ENCODE measurements around the gene FBXW5.

The FBXW5 gene

GRCh38 chr9:136945333-136946227 is 1.0 kb upstream of the FBXW5 start:
- H3K27me3 ChIP-seq (ENCODE audit: insufficient read depth, insufficient read length) = no peaks in the 10 kb centered on the region
- no peak for DNase-seq (ENCODE audit: low read depth, low spot score)
- H3K9me3 ChIP-seq (ENCODE audit: insufficient read depth, low read length) = no peaks in the 10 kb centered on the region
- no peak overlapping the region for H3K9ac ChIP-seq (ENCODE audit: insufficient read length, low read depth)
- H3K36me3 ChIP-seq (ENCODE audit: insufficient read depth, insufficient read length, low read length) = peaks cover 29% of the 10 kb centered on the region
- peaks cover 29% of the 10 kb centered on the region for H3K4me1 ChIP-seq (ENCODE audit: insufficient read depth, insufficient read length)
- H3K4me3 ChIP-seq (ENCODE audit: insufficient read length, low read depth) = no peak overlapping the region
- no peak for TF ChIP-seq SUZ12 (IDR thresholded peaks at IDR 0.05; ENCODE audit: extremely low read depth, insufficient read depth, insufficient read length)
- no peak for TF ChIP-seq YY1 (IDR thresholded peaks at IDR 0.05; ENCODE audit: insufficient read depth, insufficient read length)
- no peak for TF ChIP-seq ZNF274 (IDR thresholded peaks at IDR 0.05; ENCODE audit: low read depth, low read length)

- H3K9me3 ChIP-seq (ENCODE audit: insufficient read depth, low read length) = no peaks in the 10 kb centered on the region
- H3K9ac ChIP-seq (ENCODE audit: insufficient read length, low read depth) = peak overlapping the region; percentile 96
- no peak for DNase-seq (ENCODE audit: low read depth, low spot score)
- peak overlapping the region; percentile 91 for H3K4me3 ChIP-seq (ENCODE audit: insufficient read length, low read depth)
- peaks cover 31% of the 10 kb centered on the region for H3K4me1 ChIP-seq (ENCODE audit: insufficient read depth, insufficient read length)
- TF ChIP-seq ZNF274 (IDR thresholded peaks at IDR 0.05; ENCODE audit: low read depth, low read length) (no peak), YY1 (IDR thresholded peaks at IDR 0.05; ENCODE audit: insufficient read depth, insufficient read length) (no peak)
- no peaks in the 10 kb centered on the region for H3K27me3 ChIP-seq (ENCODE audit: insufficient read depth, insufficient read length)
- peaks cover 44% of the 10 kb centered on the region for H3K36me3 ChIP-seq (ENCODE audit: insufficient read depth, insufficient read length, low read length)
Measured at GRCh38 chr9:136944212-136944518, 373 bp downstream of the FBXW5 start.

- TF ChIP-seq YY1 (IDR thresholded peaks at IDR 0.05; ENCODE audit: insufficient read depth, insufficient read length) (no peak), SUZ12 (IDR thresholded peaks at IDR 0.05; ENCODE audit: extremely low read depth, insufficient read depth, insufficient read length) (no peak), ZNF274 (IDR thresholded peaks at IDR 0.05; ENCODE audit: low read depth, low read length) (no peak)
- Histone ChIP-seq H3K9me3 (ENCODE audit: insufficient read depth, low read length) (no peaks in the 10 kb centered on the region), H3K36me3 (ENCODE audit: insufficient read depth, insufficient read length, low read length) (peaks cover 47% of the 10 kb centered on the region), H3K9ac (ENCODE audit: insufficient read length, low read depth) (peak overlapping the region; percentile 96), H3K4me1 (ENCODE audit: insufficient read depth, insufficient read length) (peaks cover 32% of the 10 kb centered on the region), H3K27me3 (ENCODE audit: insufficient read depth, insufficient read length) (no peaks in the 10 kb centered on the region), H3K4me3 (ENCODE audit: insufficient read length, low read depth) (peak overlapping the region; percentile 91)
- DNase-seq (ENCODE audit: low read depth, low spot score) = no peak
Measured at GRCh38 chr9:136943291-136944211, 987 bp downstream of the FBXW5 start.

- Histone ChIP-seq H3K36me3 (ENCODE audit: insufficient read depth, insufficient read length, low read length) (peaks cover 50% of the 10 kb centered on the region), H3K4me3 (ENCODE audit: insufficient read length, low read depth) (no peak overlapping the region), H3K9ac (ENCODE audit: insufficient read length, low read depth) (peak overlapping the region; percentile 66), H3K4me1 (ENCODE audit: insufficient read depth, insufficient read length) (peaks cover 31% of the 10 kb centered on the region), H3K27me3 (ENCODE audit: insufficient read depth, insufficient read length) (no peaks in the 10 kb centered on the region), H3K9me3 (ENCODE audit: insufficient read depth, low read length) (no peaks in the 10 kb centered on the region)
- no peak for DNase-seq (ENCODE audit: low read depth, low spot score)
- TF ChIP-seq SUZ12 (IDR thresholded peaks at IDR 0.05; ENCODE audit: extremely low read depth, insufficient read depth, insufficient read length) = no peak
- TF ChIP-seq ZNF274 (IDR thresholded peaks at IDR 0.05; ENCODE audit: low read depth, low read length) = no peak
- TF ChIP-seq YY1 (IDR thresholded peaks at IDR 0.05; ENCODE audit: insufficient read depth, insufficient read length) = no peak
Measured at GRCh38 chr9:136942881-136943230, 1.7 kb downstream of the FBXW5 start.

- Histone ChIP-seq H3K9me3 (ENCODE audit: insufficient read depth, low read length) (no peaks in the 10 kb centered on the region), H3K4me3 (ENCODE audit: insufficient read length, low read depth) (no peak overlapping the region), H3K4me1 (ENCODE audit: insufficient read depth, insufficient read length) (peaks cover 33% of the 10 kb centered on the region), H3K36me3 (ENCODE audit: insufficient read depth, insufficient read length, low read length) (peaks cover 55% of the 10 kb centered on the region), H3K27me3 (ENCODE audit: insufficient read depth, insufficient read length) (no peaks in the 10 kb centered on the region), H3K9ac (ENCODE audit: insufficient read length, low read depth) (no peak overlapping the region)
- no peak for DNase-seq (ENCODE audit: low read depth, low spot score)
- no peak for TF ChIP-seq YY1 (IDR thresholded peaks at IDR 0.05; ENCODE audit: insufficient read depth, insufficient read length)
- no peak for TF ChIP-seq ZNF274 (IDR thresholded peaks at IDR 0.05; ENCODE audit: low read depth, low read length)
- no peak for TF ChIP-seq SUZ12 (IDR thresholded peaks at IDR 0.05; ENCODE audit: extremely low read depth, insufficient read depth, insufficient read length)
Measured at GRCh38 chr9:136942112-136942880, 2.2 kb downstream of the FBXW5 start.

GRCh38 chr9:136941231-136942111 is 3.1 kb downstream of the FBXW5 start:
- no peak overlapping the region for H3K4me3 ChIP-seq (ENCODE audit: insufficient read length, low read depth)
- H3K9me3 ChIP-seq (ENCODE audit: insufficient read depth, low read length) = no peaks in the 10 kb centered on the region
- H3K9ac ChIP-seq (ENCODE audit: insufficient read length, low read depth) = no peak overlapping the region
- no peak for DNase-seq (ENCODE audit: low read depth, low spot score)
- TF ChIP-seq SUZ12 (IDR thresholded peaks at IDR 0.05; ENCODE audit: extremely low read depth, insufficient read depth, insufficient read length) = no peak
- TF ChIP-seq YY1 (IDR thresholded peaks at IDR 0.05; ENCODE audit: insufficient read depth, insufficient read length) = no peak
- no peak for TF ChIP-seq ZNF274 (IDR thresholded peaks at IDR 0.05; ENCODE audit: low read depth, low read length)
- no peaks in the 10 kb centered on the region for H3K27me3 ChIP-seq (ENCODE audit: insufficient read depth, insufficient read length)
- peaks cover 30% of the 10 kb centered on the region for H3K4me1 ChIP-seq (ENCODE audit: insufficient read depth, insufficient read length)
- peaks cover 61% of the 10 kb centered on the region for H3K36me3 ChIP-seq (ENCODE audit: insufficient read depth, insufficient read length, low read length)
